GM18907 (cell line): ENCODE measurements around the gene TTC16.

Experiments
- ATAC-seq: cut with Tn5 transposase; IDR thresholded peaks from one replicate; pipeline ENCODE4 v1.9.1; 2021; ENCODE audit warnings: mild to moderate bottlenecking, moderate library complexity; ENCODE audit not compliant: unreplicated experiment

TTC16 gene, protein sequence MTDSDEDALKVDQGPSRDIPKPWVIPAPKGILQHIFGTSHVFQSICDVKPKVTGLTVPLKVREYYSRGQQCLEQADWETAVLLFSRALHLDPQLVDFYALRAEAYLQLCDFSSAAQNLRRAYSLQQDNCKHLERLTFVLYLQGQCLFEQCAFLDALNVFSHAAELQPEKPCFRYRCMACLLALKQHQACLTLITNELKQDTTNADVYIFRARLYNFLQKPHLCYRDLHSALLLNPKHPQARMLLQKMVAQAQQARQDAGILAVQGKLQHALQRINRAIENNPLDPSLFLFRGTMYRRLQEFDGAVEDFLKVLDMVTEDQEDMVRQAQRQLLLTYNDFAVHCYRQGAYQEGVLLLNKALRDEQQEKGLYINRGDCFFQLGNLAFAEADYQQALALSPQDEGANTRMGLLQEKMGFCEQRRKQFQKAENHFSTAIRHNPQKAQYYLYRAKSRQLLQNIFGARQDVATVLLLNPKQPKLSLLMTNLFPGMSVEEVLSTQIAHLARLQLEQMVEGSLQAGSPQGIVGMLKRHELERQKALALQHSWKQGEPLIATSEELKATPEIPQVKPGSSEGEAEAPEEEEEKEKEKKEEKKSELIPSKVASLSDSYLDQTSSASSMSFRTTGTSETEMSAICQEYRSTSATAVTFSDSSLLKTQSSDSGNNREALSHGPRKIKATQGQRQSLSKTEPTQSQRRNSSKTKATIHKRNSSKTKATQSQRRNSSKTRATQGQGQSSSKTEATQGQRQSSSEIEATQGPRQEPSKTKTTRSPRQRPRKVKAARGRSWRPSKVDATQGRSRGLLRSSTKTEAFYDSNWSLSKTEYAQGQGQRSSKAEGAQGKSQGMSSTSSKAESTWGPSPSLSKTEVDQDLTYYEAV

DNA sequence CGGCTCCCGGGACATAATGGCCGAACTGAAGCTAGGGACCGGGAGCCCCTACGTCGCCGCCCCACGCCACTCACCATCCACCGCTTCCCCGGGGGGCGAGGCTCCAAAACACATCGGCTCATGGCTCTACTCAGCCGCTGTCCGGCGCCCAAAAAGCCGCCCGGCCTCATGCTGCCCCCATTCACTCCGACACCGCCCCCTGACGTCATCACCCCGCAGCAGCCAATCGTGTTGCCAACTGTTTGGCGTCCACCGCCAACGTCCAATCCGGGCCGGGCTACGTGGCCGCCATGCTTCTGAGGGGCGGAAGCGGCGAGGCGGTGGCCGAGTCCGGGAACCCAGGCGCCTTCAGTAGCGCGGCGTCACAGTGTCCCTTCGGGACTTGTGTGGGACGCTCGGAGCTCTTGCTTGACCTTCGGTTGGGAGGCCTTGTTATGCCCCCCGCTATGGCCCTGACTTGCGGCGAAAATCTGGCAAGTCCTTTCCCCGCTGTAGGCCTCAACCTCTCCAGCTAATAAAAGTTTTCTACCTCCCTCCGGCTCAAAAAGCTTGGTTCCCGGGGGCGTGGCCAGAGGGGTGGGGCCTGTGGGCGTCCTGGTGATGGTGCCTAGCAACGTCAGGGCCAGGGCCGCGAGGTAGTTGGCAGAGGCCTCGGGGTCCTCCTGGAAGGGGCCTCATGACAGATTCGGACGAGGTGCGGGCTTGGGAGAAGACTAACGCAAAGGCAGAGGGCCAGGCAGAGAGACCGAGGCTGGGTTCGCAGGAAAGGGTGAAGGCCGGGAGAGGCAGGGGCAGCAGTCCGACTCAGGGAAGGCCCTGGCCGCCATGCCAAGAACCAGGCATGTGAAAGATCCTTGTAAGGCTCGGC, at the start of gene TTC16, which contains the start of gene PTRH1:
Gene TTC16, plus strand, starts transcription at position 610 of the 868 bp plus-strand sequence. Its CDS starts 67 bp downstream, at position 677.
Gene PTRH1, minus strand, starts transcription at position 194 of the 868 bp plus-strand sequence. Its CDS starts 24 bp downstream, at position 170.
- ATAC-seq, result peak; percentile 87

DNA sequence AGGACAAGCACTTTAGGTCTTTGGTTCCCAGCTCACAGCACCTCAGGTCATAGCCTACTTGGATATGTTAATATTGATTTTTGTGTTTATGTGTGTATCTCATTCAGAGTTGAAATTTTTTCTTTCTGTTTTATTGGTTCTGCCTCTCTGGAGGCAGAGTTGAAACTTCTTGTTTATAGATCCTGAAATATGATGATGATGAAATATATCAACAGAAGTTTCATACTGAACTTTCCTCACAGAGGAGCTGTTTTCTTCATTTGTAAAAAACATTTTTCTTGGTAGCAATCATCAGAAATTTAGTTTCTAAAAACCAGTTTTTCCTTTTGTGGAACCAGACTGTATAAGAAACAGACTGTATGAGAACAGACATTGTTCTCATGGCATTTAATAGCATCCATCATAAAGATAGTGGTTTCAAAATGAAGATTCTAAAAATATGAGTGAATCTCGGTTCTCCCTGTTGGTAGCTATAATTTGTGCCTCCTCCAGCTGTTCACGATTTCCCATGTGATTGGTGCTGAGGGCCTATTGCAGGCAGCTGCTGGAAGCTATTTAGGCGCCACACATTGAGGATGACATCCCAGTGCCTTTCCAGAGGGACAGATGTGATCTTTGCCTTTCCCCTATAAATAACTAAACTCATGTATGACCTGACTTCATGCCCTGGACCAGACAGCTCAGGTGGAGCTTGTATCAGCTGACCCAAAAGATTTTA, 48.6 kb upstream of the TTC16 start:
- ATAC-seq, result no peak

DNA sequence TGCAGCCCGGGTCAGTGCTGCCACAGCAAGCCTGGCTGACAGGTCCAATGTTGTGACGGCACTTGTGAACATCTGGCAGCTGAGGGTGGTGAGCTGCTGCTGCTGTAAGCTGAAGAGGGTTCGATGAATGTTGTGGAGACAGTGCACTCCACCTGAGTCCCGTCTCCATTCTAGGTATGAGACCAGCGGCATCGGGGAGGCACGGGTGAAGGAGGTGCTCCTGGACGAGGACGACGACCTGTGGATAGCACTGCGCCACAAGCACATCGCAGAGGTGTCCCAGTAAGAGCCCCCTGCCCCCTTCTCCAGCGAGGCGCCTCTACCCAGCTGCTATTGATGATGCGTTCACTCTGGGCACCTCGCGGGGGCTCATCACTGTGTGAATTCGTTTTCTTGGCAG, 48.0 kb upstream of the TTC16 start:
- ATAC-seq, result no peak

DNA sequence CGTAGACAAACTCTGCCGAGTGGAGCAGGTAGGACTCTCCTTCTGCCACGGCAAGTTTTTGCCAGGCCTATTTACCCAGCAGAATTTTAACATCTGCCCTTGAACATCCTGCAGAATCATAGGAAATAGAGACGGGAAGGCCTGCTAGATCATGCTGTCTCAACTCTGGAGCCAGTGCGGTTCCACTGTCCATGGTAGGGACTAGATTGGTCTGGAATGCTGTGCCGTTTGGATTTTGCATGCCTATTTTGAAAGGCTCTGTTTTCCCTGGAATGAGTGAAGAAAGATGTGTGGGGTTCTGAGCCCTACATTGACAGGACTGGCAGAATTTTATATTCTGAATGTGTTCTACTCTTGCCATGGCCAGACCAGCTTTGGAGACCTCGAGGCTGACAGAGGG, 42.6 kb upstream of the TTC16 start:
- no peak for ATAC-seq

DNA sequence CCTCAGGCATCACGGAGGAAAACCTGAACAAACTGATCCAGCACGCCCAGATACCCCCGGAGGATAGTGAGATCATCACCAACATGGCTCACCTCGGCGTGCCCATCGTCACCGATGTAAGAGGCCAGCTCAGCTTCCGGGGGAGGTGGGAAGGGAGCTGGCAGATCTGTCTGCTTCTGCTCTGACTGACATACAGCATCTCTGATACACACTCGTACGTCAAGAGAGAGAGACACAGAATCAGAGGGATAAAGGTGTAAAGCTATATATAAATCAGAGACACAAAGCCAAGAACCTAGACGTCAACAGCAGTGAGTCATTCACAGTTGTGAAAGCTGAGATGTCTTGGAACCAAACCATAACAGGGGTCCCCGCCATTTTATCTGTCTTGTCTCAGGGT, 39.2 kb upstream of the TTC16 start:
- no peak for ATAC-seq

DNA sequence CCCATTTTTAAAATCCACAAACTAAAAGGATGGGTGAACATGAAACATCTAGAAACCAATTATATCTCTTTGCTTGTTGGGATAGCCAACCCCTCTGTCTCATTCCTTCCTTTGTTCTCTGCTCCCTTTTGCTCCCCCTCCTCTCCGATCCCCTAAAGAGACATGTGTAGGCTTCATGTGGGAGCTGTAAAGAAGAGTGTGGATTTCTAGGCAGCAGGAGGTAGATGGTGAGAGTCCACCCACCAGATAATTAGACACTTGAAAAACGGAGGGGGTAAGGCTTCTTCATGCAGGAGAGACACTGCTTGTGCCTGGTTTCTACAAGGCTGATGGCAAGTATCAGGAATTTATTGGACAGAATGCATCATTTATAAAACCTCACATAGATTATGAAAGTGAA, 36.4 kb upstream of the TTC16 start:
- ATAC-seq, result no peak

DNA sequence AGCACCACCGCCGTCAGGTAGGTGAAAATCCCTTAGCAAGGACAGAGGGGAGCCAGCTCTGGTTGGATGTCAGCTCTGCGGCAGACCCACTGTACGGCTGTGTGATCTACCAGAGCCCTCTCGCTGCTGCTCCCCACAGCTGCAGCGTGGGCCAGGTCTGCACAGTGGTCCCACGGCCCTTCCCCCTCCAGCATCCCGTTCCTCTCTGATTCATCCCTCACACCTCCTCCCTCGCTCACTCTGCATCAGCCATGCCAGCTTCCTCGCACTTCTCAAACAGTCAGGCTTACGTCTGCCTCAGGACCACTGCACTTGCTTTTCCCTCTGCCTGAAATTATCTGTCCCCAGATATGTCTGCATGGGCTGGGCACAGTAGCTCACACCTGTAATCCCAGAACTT, 35.7 kb upstream of the TTC16 start:
- ATAC-seq, result no peak

DNA sequence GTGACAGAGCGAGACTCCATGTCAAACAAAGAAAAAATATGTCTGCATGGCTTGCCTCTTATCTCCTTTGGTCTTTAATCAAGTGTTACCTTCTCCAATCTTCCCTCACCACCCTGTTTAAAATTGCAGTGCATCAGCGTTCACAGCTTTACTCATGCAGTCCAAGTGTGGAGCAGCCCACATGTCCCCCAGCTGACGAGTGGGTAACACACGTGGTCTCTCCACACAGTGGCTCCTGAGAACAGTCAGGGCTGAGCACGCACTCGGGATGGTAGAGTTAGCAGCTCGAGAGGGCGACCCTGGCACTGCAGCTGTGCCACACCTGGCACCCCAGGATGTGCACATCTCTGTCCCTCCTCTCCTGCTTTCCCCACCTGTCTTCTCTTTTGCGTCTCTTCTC, 35.0 kb upstream of the TTC16 start:
- no peak for ATAC-seq

DNA sequence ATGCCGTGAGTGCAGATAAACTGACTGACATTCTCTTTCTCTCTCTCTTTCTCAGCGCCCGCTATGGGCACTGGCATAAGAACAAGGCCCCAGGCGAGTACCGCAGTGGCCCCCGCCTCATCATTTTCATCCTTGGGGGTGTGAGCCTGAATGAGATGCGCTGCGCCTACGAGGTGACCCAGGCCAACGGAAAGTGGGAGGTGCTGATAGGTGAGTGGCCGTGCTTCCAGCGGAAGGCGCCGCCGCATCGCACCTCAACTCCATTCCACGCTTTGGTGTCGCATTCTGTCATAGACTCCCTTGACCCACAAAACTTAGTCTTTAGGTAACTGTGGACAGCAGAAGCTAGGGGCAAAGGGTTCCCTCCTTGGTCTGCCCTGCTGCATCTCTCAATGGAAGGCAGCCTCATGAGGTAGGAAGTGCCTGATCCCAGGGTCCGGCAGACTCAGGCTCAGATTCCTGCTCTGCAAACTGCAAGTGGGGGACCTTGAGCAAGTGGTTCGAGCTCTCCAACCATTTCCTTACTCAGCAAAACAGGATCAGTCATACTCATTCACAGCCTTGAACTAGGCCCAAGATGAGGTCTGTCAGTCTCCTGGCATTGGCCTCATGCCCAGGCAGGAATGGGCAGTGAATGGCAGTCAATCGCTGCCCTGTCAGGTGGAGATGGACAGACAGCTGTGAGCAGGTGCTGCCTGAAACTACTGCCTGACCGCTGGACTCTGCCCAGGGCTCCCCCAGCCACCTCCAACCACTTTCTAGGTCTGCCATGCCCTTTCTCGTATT, 33.3 kb upstream of the TTC16 start:
- no peak for ATAC-seq

DNA sequence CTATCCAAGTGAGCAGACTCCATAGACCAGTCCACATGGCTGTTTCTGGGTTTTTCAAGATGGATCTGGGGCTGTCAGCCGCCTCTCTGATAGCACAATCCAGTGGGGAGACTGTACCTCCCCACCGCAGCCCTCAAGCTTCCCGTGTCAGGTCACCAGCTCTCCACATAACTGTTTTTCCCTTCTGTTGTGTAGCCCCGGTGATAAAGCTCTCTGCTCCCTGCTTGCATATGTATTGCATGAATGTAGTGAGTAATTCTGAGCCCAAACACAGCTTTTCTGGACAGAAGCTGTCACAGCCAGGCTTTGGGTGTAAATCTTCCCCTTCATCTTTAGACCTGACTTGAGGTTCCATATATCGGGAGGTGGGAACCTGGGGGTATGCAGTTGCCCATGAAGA, 32.2 kb upstream of the TTC16 start:
- no peak for ATAC-seq

DNA sequence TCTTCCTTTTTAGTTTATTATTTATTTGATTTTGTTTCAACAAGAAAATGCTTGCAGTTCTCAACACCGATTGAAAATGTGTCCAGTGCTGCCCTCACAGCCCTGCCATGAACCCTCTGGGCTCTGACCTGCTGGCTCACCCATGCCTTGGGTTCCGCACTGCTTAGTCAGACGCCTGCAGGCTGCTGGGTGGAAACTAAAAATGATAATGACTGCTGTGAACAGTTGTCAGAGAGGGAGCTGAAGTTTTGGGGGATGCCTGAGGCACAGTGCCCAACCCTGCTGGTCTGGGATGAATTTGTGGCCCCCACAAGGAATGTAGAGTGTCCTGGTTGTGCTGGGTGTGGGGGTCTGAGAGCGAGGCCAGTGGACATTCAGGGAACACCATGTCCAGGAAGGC, 31.3 kb upstream of the TTC16 start:
- no peak for ATAC-seq

DNA sequence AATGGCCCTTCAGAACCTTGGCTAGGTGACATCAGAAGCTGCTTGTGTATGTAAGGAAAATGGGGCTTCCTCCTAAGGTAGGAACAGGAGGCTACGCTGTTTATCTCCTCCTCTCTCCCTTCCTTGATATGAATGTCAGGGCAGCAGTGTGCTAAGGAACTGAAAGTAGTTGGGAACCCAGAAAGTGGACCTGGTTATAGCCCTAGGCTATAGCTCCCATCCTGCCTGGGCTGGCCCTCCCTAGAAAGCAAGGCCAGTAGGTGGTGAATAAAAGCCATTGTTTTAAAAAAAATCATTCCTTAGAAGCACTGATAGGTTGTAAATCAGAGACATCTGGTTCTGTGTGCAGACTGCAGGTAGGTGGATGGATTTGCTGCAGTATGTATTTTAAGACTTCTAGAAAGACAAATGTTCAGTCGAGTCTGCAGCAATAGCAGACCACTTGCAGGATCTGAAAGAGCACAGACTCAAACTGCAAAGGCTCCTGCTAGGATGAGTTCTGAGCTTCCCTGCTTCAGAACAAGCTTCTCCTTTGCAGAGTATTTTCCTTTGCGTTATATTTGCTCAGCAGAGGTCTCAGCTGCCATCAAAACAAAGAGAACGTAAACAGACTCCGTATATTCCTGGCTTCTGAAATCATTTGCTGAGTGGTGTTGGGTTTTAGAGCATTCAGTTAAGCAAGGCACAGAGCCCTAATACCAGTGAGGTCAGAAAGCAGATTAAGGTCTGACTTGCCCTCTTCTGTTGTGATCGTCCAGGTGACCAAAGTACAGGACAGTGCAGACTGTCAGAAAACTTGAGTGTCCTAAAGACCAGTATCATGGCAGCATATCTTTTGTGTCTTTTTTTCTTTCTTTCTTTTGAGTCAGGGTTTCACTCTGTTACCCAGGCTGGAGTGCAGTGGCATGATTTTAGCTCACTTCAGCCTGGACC, 29.2 kb upstream of the TTC16 start:
- ATAC-seq, result no peak

DNA sequence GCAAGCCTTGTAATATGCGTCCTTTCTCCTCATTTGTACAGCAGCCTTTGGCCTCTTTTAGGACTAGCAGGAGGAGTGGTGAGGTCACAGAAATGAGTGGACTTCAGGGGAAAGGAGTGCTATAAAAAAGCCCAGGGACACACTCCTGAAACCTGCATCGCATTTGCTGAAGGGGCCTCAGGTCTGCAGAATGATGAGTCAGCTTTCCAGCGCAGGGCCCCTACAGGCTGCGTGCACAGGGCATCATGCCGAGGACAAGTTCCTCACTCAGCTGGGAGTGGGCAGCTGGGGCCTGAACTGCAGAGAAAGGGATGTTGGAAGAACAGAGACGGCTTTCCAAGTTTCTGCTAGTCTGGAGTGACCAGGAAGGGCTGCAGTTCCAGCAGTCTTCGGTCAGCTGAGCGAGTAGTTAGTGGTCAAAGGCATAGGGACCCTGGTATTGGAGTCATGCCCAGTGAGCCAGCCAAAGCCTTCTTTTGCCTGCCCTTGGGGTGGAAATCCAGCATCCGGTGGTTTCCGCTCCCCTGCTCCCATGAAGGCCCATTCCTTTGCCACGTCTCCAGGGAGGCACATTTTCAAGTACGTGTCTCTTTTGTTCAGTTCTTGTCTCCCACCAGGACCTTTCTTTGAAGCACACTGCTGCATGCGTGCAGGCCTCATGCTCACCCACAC, 26.4 kb upstream of the TTC16 start:
- ATAC-seq, result no peak

DNA sequence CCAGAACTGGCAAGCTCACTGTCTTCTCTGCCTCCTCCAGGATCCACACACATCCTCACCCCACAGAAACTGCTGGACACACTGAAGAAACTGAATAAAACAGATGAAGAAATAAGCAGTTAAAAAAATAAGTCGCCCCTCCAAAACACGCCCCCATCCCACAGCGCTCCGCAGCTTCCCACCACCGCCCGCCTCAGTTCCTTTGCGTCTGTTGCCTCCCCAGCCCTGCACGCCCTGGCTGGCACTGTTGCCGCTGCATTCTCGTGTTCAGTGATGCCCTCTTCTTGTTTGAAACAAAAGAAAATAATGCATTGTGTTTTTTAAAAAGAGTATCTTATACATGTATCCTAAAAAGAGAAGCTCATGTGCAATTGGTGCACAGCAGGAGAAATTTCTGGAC, 25.1 kb upstream of the TTC16 start:
- ATAC-seq, result no peak

DNA sequence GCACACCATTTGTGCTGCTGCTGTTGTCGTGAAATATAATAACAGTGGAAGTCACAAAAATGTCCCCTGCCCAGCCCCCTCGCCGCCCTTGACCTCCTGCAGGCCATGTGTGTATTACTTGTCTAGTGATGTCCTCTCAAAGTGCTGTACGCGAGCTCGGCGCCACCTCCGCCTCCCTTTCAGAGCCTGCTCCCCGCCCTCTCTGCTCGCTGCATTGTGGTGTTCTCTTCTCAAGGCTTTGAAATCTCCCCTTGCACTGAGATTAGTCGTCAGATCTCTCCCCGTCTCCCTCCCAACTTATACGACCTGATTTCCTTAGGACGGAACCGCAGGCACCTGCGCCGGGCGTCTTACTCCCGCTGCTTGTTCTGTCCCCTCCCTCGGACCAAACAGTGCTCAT, 23.8 kb upstream of the TTC16 start:
- ATAC-seq, result no peak

DNA sequence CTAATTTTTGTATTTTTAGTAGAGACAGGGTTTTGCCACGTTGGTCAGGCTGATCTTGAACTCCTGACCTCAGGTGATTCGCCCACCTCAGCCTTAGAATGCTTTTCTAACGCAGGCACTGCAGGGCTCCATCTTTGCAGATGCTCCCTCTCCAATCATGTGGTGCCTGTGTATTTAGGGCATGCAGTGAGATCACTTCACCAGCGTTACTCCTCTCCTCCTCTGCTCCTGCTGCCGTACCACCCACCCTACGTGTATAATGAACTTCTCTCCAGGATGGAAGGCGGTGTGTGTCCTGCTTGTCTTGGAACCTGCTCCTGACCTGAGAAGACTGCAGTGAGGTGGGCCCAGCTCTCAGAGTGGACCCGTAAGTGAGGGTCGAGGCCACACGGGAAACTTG, 22.7 kb upstream of the TTC16 start:
- ATAC-seq, result no peak

DNA sequence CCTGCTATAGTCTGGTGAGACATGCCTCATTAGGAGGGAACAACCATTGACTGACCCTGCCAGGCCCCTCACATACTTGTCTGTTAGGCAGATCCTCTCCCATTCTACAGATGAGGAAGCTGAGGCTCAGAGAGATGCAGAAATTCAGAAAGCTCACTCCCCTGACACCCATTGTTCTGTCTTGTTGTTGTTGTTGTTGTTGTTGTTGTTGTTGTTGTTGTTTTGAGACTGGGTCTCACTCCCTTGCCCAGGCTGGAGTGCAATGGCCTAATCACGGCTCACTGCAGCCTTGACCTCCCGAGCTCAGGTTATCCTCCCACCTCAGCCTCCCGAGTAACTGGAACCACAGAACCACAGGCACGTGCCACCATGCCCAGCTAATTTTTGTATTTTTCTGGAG, 22.2 kb upstream of the TTC16 start:
- no peak for ATAC-seq
